NCI-H526 (cell line): ENCODE measurements around the gene ATAD3A.
"Not testable (repeated sequence)": the region's sequence is repeated elsewhere in the genome, so short reads cannot be mapped to it uniquely, and the experiment has no call there.

Experiments used
- DNase-seq, 2 experiments: peaks; one replicate each; lab custom pipeline; 2025; lab: John Stamatoyannopoulos, UW

ATAD3A gene

DNA sequence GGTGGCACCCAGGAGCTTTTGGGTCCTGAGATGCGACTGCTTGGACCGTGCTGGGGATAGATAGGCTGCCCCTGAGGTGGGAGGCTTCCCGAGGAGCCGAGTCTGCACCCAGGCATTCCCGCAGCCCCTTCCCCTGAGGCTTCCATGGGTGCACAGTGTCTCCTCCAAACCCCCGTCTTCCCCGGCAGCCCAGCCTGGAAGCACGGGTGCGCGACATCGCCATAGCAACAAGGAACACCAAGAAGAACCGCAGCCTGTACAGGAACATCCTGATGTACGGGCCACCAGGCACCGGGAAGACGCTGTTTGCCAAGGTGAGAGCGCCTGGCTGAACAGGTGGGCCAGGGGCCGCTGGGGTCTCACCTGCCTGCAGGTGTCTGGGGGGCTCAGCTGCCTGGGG lies 11.7 kb downstream of the ATAD3A start:
- DNase-seq: peak in 1 of 2 experiments; percentile 34

DNA sequence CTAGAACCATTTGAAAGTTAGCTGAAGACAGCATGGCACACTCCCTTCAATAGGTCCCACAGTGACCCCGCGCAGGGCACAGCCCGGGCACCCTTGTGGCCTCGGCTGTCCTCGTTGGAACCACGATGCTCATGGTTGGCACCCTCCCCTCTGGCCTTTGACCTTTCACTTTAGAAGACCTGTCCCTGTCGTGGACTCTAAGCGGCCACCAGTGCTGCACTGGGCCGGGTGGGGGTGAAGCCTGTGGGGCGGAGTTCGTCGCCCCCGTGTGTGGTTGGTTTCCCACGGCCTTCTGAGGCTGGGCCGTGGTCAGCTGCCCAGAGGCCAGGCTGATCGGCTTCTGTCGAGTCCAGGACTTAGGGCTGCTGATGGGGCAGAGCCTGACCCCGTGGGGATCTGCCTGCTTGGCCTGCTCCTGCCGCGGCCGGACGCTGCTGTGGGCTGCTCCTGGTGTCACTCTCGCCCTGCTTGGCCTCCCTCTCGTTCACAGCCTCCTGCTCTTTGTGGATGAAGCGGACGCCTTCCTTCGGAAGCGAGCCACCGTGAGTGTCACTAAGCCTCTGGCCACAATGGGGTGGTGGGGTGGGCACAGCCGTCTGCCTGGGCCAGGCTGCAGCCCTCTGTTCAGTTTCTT lies 12.9 kb downstream of the ATAD3A start:
- not testable (repeated sequence) for DNase-seq

DNA sequence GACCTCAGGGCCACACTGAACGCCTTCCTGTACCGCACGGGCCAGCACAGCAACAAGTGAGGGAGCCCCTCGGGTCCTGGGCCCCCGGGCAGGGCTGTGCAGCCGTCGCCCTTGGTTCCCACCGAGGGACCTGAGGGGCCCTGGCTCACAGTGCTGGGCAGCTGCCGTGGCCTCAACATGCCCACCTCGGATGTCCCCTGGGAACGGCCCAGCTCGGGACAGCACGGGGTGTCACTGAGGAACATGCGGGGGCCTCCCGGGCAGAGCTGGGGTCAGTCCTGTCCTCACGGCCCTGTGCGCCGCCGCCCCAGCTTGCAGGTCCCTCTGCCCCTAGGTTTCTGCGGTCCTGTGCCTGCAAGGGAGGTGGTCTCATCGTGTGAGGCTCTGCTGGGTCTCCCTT lies 14.5 kb downstream of the ATAD3A start:
- DNase-seq: not testable (repeated sequence)

DNA sequence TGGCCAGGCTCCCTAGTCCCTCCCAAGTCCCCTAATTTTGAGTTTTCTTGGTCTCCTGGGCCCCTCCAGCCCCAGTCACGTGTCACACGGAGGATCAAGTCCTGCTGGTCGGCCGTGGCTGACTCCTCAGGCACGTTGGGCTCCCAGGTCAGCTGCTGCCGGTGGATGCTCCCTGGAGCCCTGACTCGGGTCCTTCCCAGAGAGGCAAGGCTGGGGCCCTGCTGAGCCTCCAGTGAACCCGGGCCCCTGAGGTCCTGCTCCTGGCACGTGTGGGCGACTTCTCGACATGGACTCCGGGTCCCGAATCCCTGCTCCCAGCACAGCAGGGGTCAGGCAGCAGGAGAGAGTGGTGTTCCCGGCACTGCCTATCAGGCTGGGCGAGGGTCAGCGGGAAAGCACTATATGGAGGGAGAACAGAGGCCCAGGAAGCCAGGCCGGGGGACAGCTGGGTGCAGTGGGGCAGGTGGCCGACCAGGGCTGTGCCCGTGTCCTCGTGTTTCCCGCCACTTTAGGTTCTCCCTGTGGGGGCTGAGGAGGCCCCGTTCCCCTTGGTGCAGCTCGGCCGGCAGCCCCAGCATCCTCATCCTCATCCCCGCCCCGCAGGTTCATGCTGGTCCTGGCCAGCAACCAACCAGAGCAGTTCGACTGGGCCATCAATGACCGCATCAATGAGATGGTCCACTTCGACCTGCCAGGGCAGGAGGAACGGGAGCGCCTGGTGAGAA lies 15.3 kb downstream of the ATAD3A start:
- no peak for DNase-seq

DNA sequence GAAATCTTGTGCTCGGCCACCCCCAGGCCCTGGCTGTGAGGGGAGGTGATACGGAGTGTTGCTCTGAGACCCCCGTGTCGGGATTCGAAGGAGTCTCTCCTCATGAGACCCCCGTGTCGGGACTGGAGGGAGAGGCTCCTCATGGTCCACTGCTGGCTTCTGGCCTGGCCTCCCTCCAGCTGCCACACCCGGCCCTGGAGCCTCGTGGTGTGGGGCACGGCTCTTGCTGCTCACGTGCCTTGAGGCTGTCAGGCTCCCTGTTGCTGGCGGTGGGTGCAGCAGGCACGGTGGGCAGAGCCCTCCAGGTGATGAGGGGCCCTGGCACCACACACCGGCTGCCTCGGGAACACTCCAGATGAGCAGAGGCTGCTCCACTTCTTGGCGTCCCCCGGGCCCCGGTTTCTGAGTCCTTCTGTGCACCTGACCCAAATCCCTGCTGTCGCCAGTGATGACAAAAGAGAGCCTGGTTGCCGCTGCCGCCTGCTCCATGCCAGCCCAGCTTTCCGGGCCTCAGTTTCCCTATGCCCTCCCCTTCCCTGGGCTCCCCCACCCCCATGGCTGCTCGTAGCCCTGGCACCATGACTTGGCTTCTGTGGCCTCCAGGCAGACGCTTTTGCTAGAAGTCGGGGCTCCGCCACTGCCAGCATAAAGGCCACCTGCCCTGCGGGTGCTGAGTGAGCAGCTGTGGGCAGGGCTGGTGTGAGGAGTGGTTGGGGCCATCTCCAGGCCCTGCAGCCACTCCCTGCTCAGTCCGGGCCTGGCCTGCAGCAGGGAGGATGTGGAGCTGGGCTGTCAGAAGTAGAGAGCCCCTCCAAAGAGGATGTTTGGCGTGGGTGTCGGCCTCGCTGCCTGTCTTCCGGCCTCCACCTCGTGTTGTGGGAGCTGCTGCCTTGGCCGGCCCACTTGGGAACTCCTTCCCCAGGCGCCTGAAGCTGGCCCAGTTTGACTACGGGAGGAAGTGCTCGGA lies 16.6 kb downstream of the ATAD3A start:
- DNase-seq: no peak

DNA sequence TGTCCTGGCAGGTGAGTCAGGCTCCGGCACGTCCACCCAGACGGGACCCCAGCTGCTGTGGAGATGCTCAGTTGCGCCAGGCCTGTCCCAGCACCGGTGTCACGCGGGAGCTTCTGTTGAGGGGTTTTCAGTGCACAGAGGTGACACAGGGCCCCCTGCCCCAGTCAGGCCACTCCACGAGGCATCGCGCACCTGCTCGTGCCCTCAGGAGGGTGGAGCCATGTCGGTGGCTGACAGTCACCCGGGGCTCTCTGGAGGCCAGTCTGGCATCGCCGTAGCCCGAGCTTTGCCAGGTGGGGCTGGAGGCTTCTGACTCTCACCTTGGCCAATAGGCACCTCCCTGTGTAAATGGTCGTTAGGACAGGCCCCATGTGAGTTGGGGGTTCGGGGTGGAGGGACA lies 17.4 kb downstream of the ATAD3A start:
- no peak for DNase-seq

DNA sequence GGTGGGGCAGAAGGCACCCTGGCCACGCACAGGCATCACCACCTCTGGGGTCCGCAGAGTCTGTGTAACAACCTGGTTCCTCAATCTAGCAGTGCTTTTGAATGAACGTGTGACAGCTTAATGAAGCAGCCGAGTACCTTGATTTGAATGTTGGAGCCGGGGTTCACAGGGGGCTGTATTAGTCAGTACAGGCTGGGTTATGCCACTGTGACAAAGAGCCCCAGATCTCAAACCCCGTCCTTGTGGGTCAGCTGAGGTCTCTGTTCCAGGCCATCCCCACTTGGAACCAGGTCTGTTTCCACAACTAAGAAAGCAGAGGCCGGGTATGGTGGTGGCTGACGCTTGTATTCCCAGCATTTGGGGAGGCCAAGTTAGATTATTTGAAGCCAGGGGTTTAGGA lies 18.0 kb downstream of the ATAD3A start:
- DNase-seq: no peak

DNA sequence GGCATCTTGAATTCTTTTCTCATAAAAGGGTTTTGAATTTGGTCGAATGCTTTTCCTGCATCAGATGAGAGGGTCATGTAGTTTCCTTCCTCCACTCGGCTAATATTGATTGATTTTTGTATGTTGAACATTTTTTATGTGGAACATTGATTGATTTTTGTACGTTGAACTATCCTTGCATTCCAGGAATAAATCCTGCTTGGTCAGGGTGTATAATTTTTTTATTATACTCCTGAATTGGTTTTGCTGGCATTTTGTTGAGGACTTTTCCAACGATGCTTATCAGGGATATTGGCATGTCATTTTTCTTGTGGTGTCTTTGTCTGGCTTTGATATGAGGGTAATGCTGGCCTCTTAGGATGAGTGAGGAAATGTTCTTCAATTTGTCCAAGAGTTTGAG lies 20.0 kb downstream of the ATAD3A start:
- DNase-seq: no peak

DNA sequence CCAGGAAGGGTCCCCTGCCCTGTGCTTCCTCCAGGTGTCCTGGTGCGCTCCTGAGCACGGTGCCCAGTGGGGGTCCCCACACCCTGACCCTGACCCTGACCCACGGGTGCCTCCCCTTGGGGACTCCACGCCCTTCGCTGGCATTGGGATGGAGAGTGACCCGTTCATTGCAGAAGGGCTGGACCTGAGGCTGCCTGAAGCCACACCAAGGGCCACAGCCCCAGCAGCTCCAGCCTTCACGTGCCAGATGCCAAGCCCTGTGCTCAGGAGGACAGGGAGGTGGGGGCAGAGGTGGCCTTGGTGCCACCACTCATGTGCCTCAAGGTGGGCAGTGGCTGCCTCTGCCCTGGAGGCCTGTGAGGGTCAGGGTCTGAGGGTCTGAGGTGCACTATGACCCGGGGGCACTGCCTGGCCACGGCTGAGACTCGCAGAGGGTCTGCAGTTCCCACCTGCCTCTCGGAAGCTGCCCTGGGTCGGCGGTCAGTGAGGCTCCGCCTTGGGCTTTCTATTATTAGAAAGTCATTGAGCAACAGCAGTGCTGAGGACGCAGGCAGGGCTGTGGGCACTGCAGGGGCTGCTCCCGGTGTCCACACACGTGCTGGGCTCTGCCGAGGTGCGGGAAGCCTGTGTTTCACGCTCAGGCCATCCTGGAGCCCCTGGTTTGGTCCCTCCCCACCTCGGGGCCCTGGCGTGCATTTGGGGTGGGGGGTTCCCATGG lies 21.4 kb downstream of the ATAD3A start:
- not testable (repeated sequence) for DNase-seq

DNA sequence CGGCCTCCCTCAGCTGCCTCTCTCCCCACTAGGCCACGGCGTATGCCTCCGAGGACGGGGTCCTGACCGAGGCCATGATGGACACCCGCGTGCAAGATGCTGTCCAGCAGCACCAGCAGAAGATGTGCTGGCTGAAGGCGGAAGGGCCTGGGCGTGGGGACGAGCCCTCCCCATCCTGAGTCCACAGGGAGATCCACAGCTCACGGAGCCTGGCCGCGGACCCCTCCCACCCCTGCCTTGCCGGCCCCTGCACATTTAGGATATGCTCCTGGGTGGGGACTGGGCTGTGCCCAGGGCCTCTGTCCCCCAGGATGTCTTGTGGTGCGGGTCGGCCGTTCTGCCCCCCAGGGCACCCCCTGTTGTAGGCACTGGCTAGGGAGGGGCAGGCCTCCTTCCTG lies 21.9 kb downstream of the ATAD3A start:
- not testable (repeated sequence) for DNase-seq

DNA sequence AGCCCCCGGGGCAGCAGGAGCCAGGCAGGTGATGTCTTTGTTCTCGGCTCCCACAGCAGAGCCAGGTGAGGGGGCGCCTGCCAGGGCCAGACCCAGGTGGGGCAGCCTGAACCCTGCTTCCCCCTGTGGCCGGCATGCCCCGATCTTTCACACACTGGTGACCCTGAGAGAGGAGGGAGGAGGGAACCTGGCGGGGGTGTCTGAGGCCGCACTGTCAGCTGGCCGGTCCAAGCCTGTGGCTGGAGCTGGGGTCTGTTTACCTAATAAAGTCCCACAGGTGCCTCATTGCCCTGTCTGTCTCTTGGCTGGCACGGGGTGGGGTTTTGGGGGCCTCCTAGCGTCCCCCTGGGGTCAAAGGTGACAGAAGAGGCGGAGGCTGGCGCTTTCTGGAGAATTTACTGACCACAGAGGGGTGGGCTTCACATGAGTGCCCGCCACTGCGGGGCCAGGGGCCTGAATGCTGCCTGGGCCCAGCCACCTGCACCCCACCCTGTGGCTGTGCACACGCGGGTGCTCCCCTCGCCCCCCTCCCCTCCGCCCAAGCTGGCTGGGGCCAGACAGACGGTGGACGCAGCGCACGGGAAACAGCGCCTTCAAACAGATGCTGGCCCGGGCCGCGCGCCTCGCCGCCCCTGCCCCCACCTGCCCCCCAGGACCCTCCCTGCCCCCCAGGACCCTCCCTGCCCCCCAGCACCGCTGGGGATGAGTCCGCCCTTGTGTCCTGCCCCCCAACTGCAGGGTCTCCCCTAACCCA lies 22.6 kb downstream of the ATAD3A start:
- DNase-seq: no peak

DNA sequence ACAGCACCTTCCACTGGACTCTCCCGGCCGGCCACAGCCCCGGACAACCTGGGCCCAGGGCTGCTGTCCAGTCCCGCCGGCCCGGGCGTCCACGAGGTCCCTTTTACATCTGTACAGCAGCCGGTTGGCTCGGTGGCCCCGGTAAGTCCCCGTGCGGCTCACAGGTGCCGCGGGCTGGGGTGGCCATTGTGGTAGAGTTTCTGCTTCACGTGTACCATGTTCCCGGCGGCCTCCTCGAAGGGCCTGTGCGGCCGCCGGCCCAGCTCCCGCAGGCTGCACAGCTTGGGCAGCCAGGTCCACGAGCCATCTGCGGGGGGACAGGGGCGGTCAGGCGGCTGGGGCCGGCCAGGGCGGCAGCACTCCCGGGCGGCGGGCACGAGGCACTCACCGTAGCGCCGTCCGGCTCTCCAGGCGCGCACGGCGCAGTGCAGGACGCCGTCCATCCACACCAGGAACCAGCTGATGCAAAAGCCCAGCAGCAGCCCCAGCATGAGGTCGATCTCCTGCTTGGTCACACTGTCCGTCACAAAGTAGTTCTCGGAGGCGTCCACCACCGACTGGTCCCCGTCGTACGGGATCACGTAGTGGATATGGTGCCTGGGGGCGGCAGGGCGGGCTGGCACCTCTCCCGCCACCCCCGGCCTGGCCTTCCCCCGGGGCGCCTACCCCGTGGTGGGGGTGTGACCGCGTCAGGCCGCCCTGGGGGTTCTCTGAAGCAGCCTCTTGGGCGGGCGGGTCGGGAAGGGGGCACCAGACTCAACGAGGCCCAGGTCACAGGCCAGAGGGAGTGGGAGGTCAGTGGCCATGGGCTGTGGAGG lies 23.4 kb downstream of the ATAD3A start:
- DNase-seq: no peak

DNA sequence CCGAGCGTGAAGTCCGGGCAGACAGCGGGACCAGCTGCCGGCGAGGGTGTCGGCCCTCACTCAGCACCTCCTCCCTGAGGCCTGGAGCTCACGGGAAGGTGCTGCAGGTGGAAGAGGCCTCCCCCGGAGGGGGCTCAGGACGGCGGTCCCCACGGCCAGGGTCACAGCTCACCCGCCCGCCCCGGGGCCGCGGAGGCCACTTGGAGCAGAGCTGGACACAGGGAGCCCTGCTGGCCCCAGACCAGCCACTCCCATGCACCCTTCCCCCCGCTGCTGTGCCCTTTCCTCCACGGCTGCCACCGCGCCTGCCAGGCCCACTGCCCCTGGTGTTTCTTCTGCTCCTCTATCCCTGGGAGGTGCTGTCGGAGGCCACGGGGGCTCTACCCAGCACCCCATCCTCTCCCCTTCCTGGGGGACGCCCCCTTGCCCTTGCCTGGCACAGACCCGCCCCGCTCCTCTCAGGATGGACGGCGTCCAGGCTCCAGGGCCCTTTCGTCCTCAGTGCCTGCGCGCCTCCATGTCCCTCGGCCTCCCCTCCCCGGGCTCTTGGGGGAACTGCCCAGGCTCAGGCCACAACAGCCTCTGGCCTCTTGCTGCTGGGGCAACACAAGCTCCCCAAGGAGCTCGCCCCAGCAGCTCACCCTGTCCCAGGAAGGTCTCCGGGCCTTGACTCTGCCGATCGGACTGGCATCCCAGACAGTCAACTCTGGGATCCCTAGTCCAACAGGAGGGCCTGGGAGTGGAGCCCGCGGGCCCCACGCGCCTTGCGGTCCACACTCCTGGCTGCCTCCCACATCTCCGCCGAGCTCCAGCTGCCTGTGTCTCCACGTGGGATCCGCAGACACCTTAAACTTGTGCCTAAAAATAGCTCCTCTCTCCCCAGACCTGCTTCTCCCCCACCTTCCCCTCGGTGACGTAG lies 24.3 kb downstream of the ATAD3A start:
- DNase-seq: no peak

DNA sequence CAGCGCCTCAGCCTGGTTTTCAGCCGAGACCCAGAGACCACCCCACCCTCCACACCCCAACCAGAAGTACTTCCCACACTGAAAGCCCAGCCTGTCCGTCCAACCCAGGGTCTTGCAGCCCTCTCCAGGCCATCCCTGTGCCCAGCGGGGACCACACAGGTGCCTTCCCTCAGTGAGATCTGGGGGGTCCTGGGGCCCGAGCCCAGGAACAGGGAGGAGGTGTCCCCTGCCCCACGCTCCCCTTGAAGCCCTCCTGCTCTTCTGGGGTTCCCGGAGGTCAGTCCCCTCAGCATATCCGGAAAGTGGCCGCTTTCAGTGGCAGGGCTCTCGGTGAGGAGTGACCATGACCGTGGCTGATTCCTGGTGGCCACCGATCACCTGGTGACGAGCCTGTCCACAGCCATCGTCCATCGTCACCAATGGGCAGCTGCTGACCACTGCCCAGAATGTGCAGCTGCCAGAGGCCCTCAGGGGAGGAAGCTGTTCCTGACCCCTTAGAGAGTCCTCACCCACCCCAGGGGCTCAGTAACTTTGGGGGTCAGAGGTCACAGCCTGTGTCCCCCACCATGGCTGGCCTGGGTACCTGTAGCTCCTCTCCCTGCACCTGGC lies 25.1 kb downstream of the ATAD3A start:
- DNase-seq: no peak

DNA sequence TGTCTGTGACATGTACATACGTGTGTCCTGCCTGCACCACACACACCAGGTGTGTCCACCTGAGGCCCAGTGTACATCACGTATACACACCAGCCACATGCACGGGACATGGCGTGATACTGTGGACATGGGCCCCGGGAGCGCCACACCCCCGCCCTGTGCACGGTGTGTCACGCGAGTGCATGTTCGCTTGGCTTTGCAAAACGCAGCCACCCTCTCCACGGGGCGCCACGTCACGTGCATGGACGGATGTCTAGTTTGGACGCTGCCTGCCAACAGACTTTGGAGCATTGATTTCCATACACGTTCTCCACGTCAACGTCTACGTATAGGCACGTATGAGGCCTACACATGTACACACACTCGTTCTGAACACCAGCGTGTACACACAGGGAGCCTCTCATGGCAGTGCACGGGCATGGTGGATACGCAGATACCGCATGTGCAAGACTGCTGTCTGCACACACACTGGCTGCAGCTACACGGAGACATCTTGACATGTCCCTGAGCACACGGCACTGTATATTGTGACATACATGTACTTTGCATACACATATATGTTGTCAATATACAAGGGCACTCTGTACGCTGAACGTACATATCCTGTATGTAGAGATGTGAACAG lies 25.8 kb downstream of the ATAD3A start:
- no peak for DNase-seq

DNA sequence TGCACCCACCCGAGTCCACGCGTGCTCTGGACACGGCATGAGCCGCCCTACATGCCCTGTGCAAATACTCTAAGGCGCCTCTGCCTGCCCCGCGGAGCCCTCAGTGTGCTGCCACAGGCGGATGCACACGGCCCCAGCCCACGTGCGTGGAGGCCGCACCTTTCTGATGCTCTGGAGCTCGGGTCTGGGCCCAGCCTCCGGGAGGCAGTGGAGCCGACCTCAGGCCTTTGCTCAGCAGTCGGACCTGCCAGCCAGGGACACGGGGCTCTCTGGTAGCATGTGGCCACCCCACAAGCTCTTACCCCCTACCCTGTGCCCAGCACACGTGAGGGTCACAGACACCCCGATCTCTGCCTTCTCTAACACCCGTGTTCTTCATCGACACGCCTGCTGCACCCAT lies 26.4 kb downstream of the ATAD3A start:
- DNase-seq: no peak

DNA sequence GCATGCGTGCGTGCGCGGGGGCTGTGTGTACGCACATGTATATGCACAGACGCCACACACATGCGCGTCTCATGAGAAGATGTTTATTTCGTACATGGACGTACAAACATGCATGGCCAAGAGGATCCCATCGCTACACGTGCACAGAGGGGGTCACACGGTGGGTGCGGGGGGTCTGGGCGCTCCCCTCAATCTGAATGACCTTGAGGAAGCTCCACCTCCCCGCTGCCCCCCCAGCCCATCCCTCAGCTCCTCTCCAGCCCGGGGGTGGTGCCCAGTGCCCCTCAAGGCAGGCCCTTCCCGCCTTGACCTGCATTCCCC lies 27.0 kb downstream of the ATAD3A start:
- no peak for DNase-seq

DNA sequence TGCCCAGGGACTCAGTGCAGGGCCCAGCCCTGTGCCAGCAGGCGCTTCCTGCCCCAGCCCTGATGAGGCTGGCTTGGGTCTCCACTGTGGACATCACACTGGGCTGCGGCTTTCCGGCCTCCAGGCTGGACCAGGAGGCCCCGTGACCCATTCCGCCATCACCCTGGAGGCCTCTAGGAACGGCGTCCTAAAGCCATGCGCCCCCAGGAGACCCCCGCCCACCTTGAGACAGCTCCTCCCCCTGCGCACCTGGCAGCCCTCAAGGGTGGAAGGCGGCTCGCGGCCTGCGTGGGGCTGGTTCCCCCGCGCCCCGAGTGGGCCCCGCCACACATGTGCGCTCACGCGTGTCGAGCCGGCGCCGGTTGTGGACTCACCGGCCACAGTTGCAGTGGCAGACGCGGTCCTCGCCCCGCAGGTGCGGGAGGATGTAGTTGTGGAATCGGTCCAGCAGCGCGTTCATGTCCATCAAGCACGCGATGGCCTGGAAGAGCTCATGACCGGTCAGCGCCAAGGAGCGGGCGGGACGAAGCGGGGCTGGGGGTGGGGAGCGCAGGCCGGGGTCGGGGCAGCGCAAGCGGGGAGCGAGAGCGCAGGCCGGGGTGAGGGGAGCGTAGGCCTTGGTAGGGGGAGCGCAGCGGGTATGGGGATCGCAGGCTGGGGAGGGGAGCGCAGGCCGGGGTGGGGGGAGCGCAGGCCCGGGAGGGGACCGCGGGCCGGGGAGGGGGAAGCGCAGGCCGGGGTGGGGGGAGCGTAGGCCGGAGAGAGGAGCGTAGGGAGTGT lies 27.5 kb downstream of the ATAD3A start:
- peak in 1 of 2 experiments; percentile 51 for DNase-seq
